Ishikawa (cell line): ENCODE results near the gene ZAP70.

Experiments used
- EP300 ChIP-seq: IDR thresholded peaks from 2 replicates; pipeline ENCODE4 v1.6.1; 2012; ENCODE audit warnings: borderline replicate concordance
- FOXM1 ChIP-seq: IDR thresholded peaks from 2 replicates; pipeline ENCODE4 v1.6.1; 2012; ENCODE audit warnings: low read depth, borderline replicate concordance
- RAD21 ChIP-seq: IDR thresholded peaks from 2 replicates; pipeline ENCODE4 v1.6.1; 2012; ENCODE audit warnings: low read depth
- ZBTB7A ChIP-seq: IDR thresholded peaks from 2 replicates; pipeline ENCODE4 v1.6.1; 2012; ENCODE audit warnings: low read depth
- TF ChIP-seq, protein P1 (sequence below): IDR thresholded peaks from 2 replicates; pipeline ENCODE4 v1.6.1; 2012; ENCODE audit warnings: low read depth, mild to moderate bottlenecking

DNA sequence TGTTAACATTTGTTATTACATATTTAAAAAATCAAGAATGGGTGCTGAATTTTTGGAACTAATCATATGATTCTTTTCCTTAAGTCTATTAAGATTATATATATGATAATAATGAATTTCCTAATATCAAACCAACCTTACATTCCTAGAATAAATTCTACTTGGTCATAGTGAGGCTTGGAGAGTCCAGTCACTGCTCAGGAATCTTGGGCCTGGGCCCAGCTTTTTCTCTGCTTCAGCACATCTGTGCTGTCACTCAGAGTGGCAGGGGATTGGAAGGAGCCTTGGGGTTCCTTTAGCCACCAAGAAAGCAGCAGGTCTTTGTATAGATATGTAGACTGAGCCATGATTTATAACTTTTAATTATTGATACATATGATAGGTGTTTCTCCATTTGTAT is 19.9 kb upstream of the ZAP70 start:
- TF ChIP-seq EP300 (no peak), ZBTB7A (no peak), RAD21 (no peak), FOXM1 (no peak)
- TF ChIP-seq, protein P1, sequence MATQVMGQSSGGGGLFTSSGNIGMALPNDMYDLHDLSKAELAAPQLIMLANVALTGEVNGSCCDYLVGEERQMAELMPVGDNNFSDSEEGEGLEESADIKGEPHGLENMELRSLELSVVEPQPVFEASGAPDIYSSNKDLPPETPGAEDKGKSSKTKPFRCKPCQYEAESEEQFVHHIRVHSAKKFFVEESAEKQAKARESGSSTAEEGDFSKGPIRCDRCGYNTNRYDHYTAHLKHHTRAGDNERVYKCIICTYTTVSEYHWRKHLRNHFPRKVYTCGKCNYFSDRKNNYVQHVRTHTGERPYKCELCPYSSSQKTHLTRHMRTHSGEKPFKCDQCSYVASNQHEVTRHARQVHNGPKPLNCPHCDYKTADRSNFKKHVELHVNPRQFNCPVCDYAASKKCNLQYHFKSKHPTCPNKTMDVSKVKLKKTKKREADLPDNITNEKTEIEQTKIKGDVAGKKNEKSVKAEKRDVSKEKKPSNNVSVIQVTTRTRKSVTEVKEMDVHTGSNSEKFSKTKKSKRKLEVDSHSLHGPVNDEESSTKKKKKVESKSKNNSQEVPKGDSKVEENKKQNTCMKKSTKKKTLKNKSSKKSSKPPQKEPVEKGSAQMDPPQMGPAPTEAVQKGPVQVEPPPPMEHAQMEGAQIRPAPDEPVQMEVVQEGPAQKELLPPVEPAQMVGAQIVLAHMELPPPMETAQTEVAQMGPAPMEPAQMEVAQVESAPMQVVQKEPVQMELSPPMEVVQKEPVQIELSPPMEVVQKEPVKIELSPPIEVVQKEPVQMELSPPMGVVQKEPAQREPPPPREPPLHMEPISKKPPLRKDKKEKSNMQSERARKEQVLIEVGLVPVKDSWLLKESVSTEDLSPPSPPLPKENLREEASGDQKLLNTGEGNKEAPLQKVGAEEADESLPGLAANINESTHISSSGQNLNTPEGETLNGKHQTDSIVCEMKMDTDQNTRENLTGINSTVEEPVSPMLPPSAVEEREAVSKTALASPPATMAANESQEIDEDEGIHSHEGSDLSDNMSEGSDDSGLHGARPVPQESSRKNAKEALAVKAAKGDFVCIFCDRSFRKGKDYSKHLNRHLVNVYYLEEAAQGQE, result no peak
